GM23338 (cell line): ENCODE data around the gene GPR3. TPM values are rescaled to one million over a fixed set of nuclear protein-coding genes. Genes with fewer than 3 reads are reported as not detected.

ENCODE experiments used
- ATAC-seq: fragments of 200-7000 bp; cut with Tn5 transposase; 3 replicates; pipeline ENCODE4 v1.9.1; 2020
- DNase-seq: peaks from one replicate; pipeline ENCODE4 v3.0.0-alpha.2; 2015; ENCODE audit warnings: low spot score
- H2AFZ ChIP-seq: fragments of 200-600 bp; sonication (generic); 2 replicates; pipeline ENCODE4 v1.8.0; 2016; ENCODE audit warnings: antibody characterized with exemption, mild to moderate bottlenecking, moderate library complexity
- H3F3A ChIP-seq: fragments of 200-600 bp; sonication (generic); replicated peaks from 2 replicates; pipeline ENCODE4 v1.8.0; 2017; ENCODE audit warnings: antibody characterized with exemption, mixed run types, low read depth
- H3K27ac ChIP-seq: fragments of 200-600 bp; sonication (generic); 2 replicates; pipeline ENCODE4 v1.6.1; 2016; ENCODE audit warnings: low read depth
- H3K27me3 ChIP-seq: fragments of 200-600 bp; sonication (generic); 2 replicates; pipeline ENCODE4 v1.8.0; 2016; ENCODE audit warnings: mild to moderate bottlenecking, mixed run types, moderate library complexity; ENCODE audit not compliant: insufficient read depth
- H3K36me3 ChIP-seq: fragments of 200-600 bp; sonication (generic); 2 replicates; pipeline ENCODE4 v1.8.0; 2016; ENCODE audit warnings: mild to moderate bottlenecking; ENCODE audit not compliant: insufficient read depth
- H3K4me1 ChIP-seq: fragments of 200-600 bp; sonication (generic); 2 replicates; pipeline ENCODE4 v1.8.0; 2016; ENCODE audit warnings: mild to moderate bottlenecking, moderate library complexity; ENCODE audit not compliant: insufficient read depth
- H3K4me2 ChIP-seq: fragments of 200-600 bp; sonication (generic); 2 replicates; pipeline ENCODE4 v1.7.1; 2017; ENCODE audit warnings: mixed run types
- H3K4me3 ChIP-seq: fragments of 200-600 bp; sonication (generic); 2 replicates; pipeline ENCODE4 v1.6.1; 2016; ENCODE audit warnings: mixed run types
- H3K79me2 ChIP-seq: fragments of 200-600 bp; sonication (generic); replicated peaks from 2 replicates; pipeline ENCODE4 v1.8.0; 2017; ENCODE audit warnings: mild to moderate bottlenecking; ENCODE audit not compliant: insufficient read depth
- H3K9me2 ChIP-seq: fragments of 200-600 bp; sonication (generic); 2 replicates; pipeline ENCODE4 v1.8.0; 2017; ENCODE audit not compliant: insufficient read depth
- H4K20me1 ChIP-seq: fragments of 200-600 bp; sonication (generic); replicated peaks from 2 replicates; pipeline ENCODE4 v1.8.0; 2017; ENCODE audit warnings: mild to moderate bottlenecking; ENCODE audit not compliant: insufficient read depth
- H3K27ac Mint-ChIP-seq: 2 replicates; pipeline ENCODE4 v1.8.0; 2020; ENCODE audit warnings: inconsistent platforms, mild to moderate bottlenecking, moderate library complexity, mixed read lengths
- H3K27me3 Mint-ChIP-seq: 3 replicates; pipeline ENCODE4 v1.8.0; 2022; ENCODE audit warnings: low read depth, mild to moderate bottlenecking, moderate library complexity, mixed read lengths, inconsistent platforms; ENCODE audit not compliant: insufficient read depth, poor library complexity
- H3K36me3 Mint-ChIP-seq: 3 replicates; pipeline ENCODE4 v1.8.0; 2021; ENCODE audit warnings: low read depth, mild to moderate bottlenecking, inconsistent platforms, moderate library complexity, mixed read lengths
- H3K4me1 Mint-ChIP-seq: 3 replicates; pipeline ENCODE4 v1.8.0; 2020; ENCODE audit warnings: mild to moderate bottlenecking, inconsistent platforms, mixed read lengths
- H3K4me3 Mint-ChIP-seq: 3 replicates; pipeline ENCODE4 v1.8.0; 2021; ENCODE audit warnings: moderate library complexity, mild to moderate bottlenecking, inconsistent platforms, mixed read lengths
- H3K9me3 Mint-ChIP-seq: 3 replicates; pipeline ENCODE4 v1.8.0; 2020; ENCODE audit warnings: moderate library complexity, mild to moderate bottlenecking, inconsistent platforms, mixed read lengths
- CREB1 ChIP-seq: fragments of 250-450 bp; sonication (Bioruptor Pico); IDR thresholded peaks from 2 replicates; pipeline ENCODE4 v1.5.0; 2020; ENCODE audit warnings: low read depth, mild to moderate bottlenecking, moderate library complexity
- CTCF ChIP-seq, 2 experiments: fragments of 200-600 bp in 1 of 2; sonication (generic) in 1 of 2; conservative IDR thresholded peaks; 2 replicates each; pipeline versions ENCODE4 v1.5.1 to v1.6.1; 2016 to 2017; ENCODE audit warnings: antibody characterized with exemption in 2 of 2, low read depth in 2 of 2, mild to moderate bottlenecking in 2 of 2, moderate library complexity in 1 of 2
- ETS1 ChIP-seq: IDR thresholded peaks from 2 replicates; pipeline ENCODE4 v1.6.1; 2016; ENCODE audit warnings: antibody characterized with exemption
- EZH2 ChIP-seq: fragments of 200-600 bp; sonication (generic); IDR thresholded peaks from one replicate; pipeline ENCODE4 v1.8.0; 2017; ENCODE audit warnings: antibody characterized with exemption, mild to moderate bottlenecking, low read depth; ENCODE audit not compliant: unreplicated experiment
- EZH2phosphoT487 ChIP-seq: fragments of 200-600 bp; sonication (generic); IDR thresholded peaks from one replicate; pipeline ENCODE4 v1.8.1; 2018; ENCODE audit warnings: antibody characterized with exemption; ENCODE audit not compliant: unreplicated experiment
- JUNB ChIP-seq: IDR thresholded peaks from one replicate; pipeline ENCODE4 v1.6.1; 2016; ENCODE audit warnings: antibody characterized with exemption; ENCODE audit not compliant: unreplicated experiment
- NANOG ChIP-seq: IDR thresholded peaks from 2 replicates; pipeline ENCODE4 v1.6.1; 2016; ENCODE audit warnings: antibody characterized with exemption, borderline replicate concordance
- POLR2AphosphoS5 ChIP-seq: IDR thresholded peaks from 2 replicates; pipeline ENCODE4 v1.6.1; 2016; ENCODE audit warnings: antibody characterized with exemption, low read depth
- REST ChIP-seq: IDR thresholded peaks from one replicate; pipeline ENCODE4 v1.6.1; 2018; ENCODE audit warnings: antibody characterized with exemption; ENCODE audit not compliant: unreplicated experiment
- STAT1 ChIP-seq: IDR thresholded peaks from one replicate; pipeline ENCODE4 v1.6.1; 2016; ENCODE audit warnings: antibody characterized with exemption; ENCODE audit not compliant: unreplicated experiment
- ZNF114 ChIP-seq: fragments of 250-450 bp; sonication (Bioruptor Pico); IDR thresholded peaks from 2 replicates; pipeline ENCODE4 v1.5.0; 2020; ENCODE audit warnings: mild to moderate bottlenecking, moderate library complexity
- ZNF331 ChIP-seq: fragments of 250-450 bp; sonication (Bioruptor Pico); IDR thresholded peaks from 2 replicates; pipeline ENCODE4 v1.5.0; 2020; ENCODE audit warnings: low read depth, mild to moderate bottlenecking, moderate library complexity
- ZNF462 ChIP-seq: fragments of 250-450 bp; sonication (Bioruptor Pico); IDR thresholded peaks from 2 replicates; pipeline ENCODE4 v1.5.0; 2020; ENCODE audit warnings: mild to moderate bottlenecking, moderate library complexity
- polyA plus RNA-seq: library from polyadenylated mRNA; unstranded; fragments of >200 nt; fragmentation: Nextera tagmentation; extraction: Ambion mirVana; gene quantifications from 2 replicates; pipeline ENCODE4 v1.2.1, GENCODE V29; 2016
- total RNA-seq: library from RNA; depleted of rRNA; stranded (reverse); fragments of >200 nt; shearing (Covaris generic); gene quantifications from 2 replicates; pipeline ENCODE4 v1.2.3, GENCODE V29; 2014

Gene GPR3
- total and polyA plus RNA-seq, 2 experiments from 2014 or later: 5.9 to 9.1 TPM

GRCh38 chr1:27409669-27410068 is 17.2 kb downstream of the GPR3 start:
- Histone ChIP-seq H3K4me1 (peaks cover 16% of the 10 kb centered on the region), H3K27me3 (no peaks in the 10 kb centered on the region), H3K79me2 (no peaks in the 10 kb centered on the region), H3K4me2 (no peak overlapping the region), H3F3A (no peaks in the 10 kb centered on the region; the same call in 1 of the 2 replicates), H3K9me2 (no peaks in the 10 kb centered on the region), H3K27ac (no peak overlapping the region), H3K36me3 (peaks cover 20% of the 10 kb centered on the region), H4K20me1 (no peaks in the 10 kb centered on the region), H2AFZ (no peak overlapping the region), H3K4me3 (no peak overlapping the region)
- TF ChIP-seq JUNB (no peak), NANOG (no peak), CREB1 (CRISPR knock-in tag) (no peak), ETS1 (no peak), EZH2 (no peak), ZNF462 (CRISPR knock-in tag) (no peak), POLR2AphosphoS5 (no peak), CTCF (conservative IDR thresholded peaks at IDR 0.05; ENCODE audit: low read depth in 2 of 2) (no peak), STAT1 (no peak), EZH2phosphoT487 (no peak), ZNF331 (CRISPR knock-in tag) (no peak), REST (no peak), ZNF114 (no peak)
- DNase-seq (no peak), ATAC-seq (no peak)
- Mint-ChIP-seq H3K9me3 (no peaks in the 10 kb centered on the region), H3K4me3 (no peak overlapping the region), H3K27me3 (peaks cover 3% of the 10 kb centered on the region), H3K36me3 (peaks cover 69% of the 10 kb centered on the region), H3K27ac (no peak overlapping the region), H3K4me1 (peaks cover 26% of the 10 kb centered on the region)
